ENCODE measurements around the gene RIMS3.

Gene RIMS3

GRCh38 chr1:40673452-40673851, 8.0 kb upstream of the RIMS3 start:
- H3K27me3 ChIP-seq (ENCODE audit: control insufficient read depth in 5 of 5, insufficient read depth in 4 of 5, low read length in 5 of 5): peaks cover 0 to 3% (median 0%) of the 10 kb centered on the region in 5 donors
- H3K4me3 ChIP-seq (ENCODE audit: low read depth in 1 of 5, low read length in 5 of 5): no peak overlapping the region
- no peaks in the 10 kb centered on the region for H3K9me3 ChIP-seq (ENCODE audit: control insufficient read depth in 5 of 5, low read length in 5 of 5)
- H3K36me3 ChIP-seq (ENCODE audit: control insufficient read depth in 5 of 5, insufficient read depth in 5 of 5, low read length in 5 of 5): no peaks in the 10 kb centered on the region
- peaks cover 0 to 12% (median 5%) of the 10 kb centered on the region in 5 donors for H3K4me1 ChIP-seq (ENCODE audit: control insufficient read depth in 5 of 5, insufficient read depth in 5 of 5, low read length in 5 of 5)
- H3K27ac ChIP-seq (ENCODE audit: low read depth, low read length): no peak overlapping the region
- H3K9ac ChIP-seq (ENCODE audit: low read length in 5 of 5): no peak overlapping the region

GRCh38 chr1:40668769-40669525, 3.5 kb upstream of the RIMS3 start:
- Histone ChIP-seq H3K4me3 (ENCODE audit: low read depth in 1 of 5, low read length in 5 of 5) (no peak overlapping the region), H3K9me3 (ENCODE audit: control insufficient read depth in 5 of 5, low read length in 5 of 5) (no peaks in the 10 kb centered on the region), H3K27ac (ENCODE audit: low read depth, low read length) (no peak overlapping the region), H3K9ac (ENCODE audit: low read length in 5 of 5) (no peak overlapping the region), H3K4me1 (ENCODE audit: control insufficient read depth in 5 of 5, insufficient read depth in 5 of 5, low read length in 5 of 5) (peaks cover 0 to 21% (median 11%) of the 10 kb centered on the region in 5 donors), H3K27me3 (ENCODE audit: control insufficient read depth in 5 of 5, insufficient read depth in 4 of 5, low read length in 5 of 5) (peaks cover 0 to 3% (median 0%) of the 10 kb centered on the region in 5 donors), H3K36me3 (ENCODE audit: control insufficient read depth in 5 of 5, insufficient read depth in 5 of 5, low read length in 5 of 5) (no peaks in the 10 kb centered on the region)

DNA sequence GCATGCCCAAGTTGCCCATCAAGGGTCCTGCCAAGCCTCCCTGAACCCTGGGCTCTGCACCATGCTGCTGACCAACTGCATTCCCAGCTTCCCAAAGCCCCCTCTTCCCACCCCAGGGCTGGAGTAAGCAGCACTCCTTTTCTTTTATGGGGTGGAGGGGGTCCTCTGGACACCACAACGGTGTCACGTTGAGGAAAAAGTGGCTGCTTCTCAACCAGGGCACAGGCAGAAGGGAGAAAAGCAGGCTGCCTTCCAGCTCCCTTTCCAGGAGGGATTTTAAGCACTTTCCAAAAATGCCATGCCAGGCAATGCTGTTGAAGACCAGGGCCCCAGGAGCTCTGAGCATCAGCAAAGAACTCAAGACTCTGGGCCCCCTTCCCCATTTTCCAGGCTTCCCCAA, 691 bp downstream of the RIMS3 start:
- Histone ChIP-seq H3K4me1 (ENCODE audit: control insufficient read depth in 5 of 5, insufficient read depth in 5 of 5, low read length in 5 of 5) (peaks cover 0 to 32% (median 24%) of the 10 kb centered on the region in 5 donors), H3K9me3 (ENCODE audit: control insufficient read depth in 5 of 5, low read length in 5 of 5) (no peaks in the 10 kb centered on the region), H3K27ac (ENCODE audit: low read depth, low read length) (no peak overlapping the region), H3K36me3 (ENCODE audit: control insufficient read depth in 5 of 5, insufficient read depth in 5 of 5, low read length in 5 of 5) (no peaks in the 10 kb centered on the region), H3K27me3 (ENCODE audit: control insufficient read depth in 5 of 5, insufficient read depth in 4 of 5, low read length in 5 of 5) (no peaks in the 10 kb centered on the region), H3K9ac (ENCODE audit: low read length in 5 of 5) (no peak overlapping the region), H3K4me3 (ENCODE audit: low read depth in 1 of 5, low read length in 5 of 5) (peak overlapping the region in 2 of 5 donors; percentile 10 to 67)

- H3K36me3 ChIP-seq (ENCODE audit: control insufficient read depth in 5 of 5, insufficient read depth in 5 of 5, low read length in 5 of 5): no peaks in the 10 kb centered on the region
- H3K9me3 ChIP-seq (ENCODE audit: control insufficient read depth in 5 of 5, low read length in 5 of 5): no peaks in the 10 kb centered on the region
- H3K9ac ChIP-seq (ENCODE audit: low read length in 5 of 5): no peak overlapping the region
- peaks cover 0 to 3% (median 0%) of the 10 kb centered on the region in 5 donors for H3K27me3 ChIP-seq (ENCODE audit: control insufficient read depth in 5 of 5, insufficient read depth in 4 of 5, low read length in 5 of 5)
- no peak overlapping the region for H3K27ac ChIP-seq (ENCODE audit: low read depth, low read length)
- H3K4me3 ChIP-seq (ENCODE audit: low read depth in 1 of 5, low read length in 5 of 5): no peak overlapping the region
- H3K4me1 ChIP-seq (ENCODE audit: control insufficient read depth in 5 of 5, insufficient read depth in 5 of 5, low read length in 5 of 5): peaks cover 0 to 32% (median 24%) of the 10 kb centered on the region in 5 donors
Observed at GRCh38 chr1:40664167-40664537, 1.3 kb downstream of the RIMS3 start.

DNA sequence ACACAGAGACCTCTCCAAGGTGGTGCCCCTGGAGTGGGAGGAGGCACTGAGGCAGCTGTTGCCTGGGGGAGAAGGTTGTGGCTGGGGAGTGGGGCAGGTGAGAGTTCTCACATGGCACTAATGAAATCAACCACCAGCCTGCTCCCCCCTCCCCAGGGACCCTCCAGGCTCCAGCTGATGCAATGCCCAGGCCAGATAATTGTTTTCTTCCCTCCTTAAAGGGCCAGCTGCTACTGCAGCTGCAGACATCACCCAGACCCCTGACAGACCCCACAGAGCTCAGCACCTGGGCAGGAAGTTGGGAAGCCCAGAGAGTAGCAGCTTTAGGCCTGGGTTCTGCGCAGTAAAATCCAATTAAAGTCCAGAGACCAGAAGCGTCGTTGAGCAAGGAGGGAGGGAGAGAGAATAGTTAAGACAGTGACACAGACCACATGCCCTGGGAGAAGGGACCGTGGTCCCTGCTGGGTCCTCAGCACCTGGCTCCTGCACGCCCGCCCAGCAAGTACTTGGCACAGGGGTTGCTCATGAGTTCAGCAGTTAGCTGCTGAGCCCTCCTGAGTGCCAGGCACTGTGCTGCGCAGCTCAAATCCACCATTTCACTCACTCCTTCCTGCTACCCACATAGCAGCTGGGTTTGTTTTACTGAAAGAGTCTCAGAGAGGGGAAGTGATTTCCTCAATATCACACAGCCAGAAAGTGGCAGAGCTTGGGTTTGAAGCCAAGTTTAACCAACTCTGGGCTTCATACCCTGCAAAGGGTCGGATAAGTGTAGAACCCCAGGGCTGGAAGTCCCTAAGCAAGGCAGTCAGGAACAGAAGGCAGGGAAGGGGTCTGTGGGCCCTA, 1.9 kb downstream of the RIMS3 start:
- Histone ChIP-seq H3K27ac (ENCODE audit: low read depth, low read length) (no peak overlapping the region), H3K36me3 (ENCODE audit: control insufficient read depth in 5 of 5, insufficient read depth in 5 of 5, low read length in 5 of 5) (no peaks in the 10 kb centered on the region), H3K4me1 (ENCODE audit: control insufficient read depth in 5 of 5, insufficient read depth in 5 of 5, low read length in 5 of 5) (peaks cover 0 to 29% (median 19%) of the 10 kb centered on the region in 5 donors), H3K9me3 (ENCODE audit: control insufficient read depth in 5 of 5, low read length in 5 of 5) (no peaks in the 10 kb centered on the region), H3K4me3 (ENCODE audit: low read depth in 1 of 5, low read length in 5 of 5) (no peak overlapping the region), H3K27me3 (ENCODE audit: control insufficient read depth in 5 of 5, insufficient read depth in 4 of 5, low read length in 5 of 5) (peaks cover 0 to 3% (median 0%) of the 10 kb centered on the region in 5 donors), H3K9ac (ENCODE audit: low read length in 5 of 5) (no peak overlapping the region)

DNA sequence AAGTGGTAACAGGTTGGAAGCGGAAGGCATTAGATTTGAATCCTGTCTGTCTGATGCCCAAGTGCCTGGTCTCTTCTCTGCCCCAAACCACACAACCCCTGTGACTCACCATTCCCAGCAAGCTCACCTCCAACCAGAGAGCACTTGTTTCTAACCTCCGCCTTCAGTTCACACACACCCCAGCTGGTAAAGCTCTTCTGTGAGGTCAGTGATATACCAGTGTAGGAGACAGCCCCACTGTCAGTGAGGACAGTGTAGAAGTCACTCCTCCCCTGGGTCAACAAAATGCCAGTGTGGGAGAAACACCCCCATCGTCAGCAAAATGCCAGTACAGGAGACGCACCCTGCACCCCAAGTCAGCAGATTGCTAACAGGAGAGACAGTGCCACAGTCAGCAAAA, 2.6 kb downstream of the RIMS3 start:
- no peak overlapping the region for H3K27ac ChIP-seq (ENCODE audit: low read depth, low read length)
- peaks cover 0 to 5% (median 0%) of the 10 kb centered on the region in 5 donors for H3K27me3 ChIP-seq (ENCODE audit: control insufficient read depth in 5 of 5, insufficient read depth in 4 of 5, low read length in 5 of 5)
- H3K9ac ChIP-seq (ENCODE audit: low read length in 5 of 5): no peak overlapping the region
- peaks cover 0 to 29% (median 19%) of the 10 kb centered on the region in 5 donors for H3K4me1 ChIP-seq (ENCODE audit: control insufficient read depth in 5 of 5, insufficient read depth in 5 of 5, low read length in 5 of 5)
- H3K4me3 ChIP-seq (ENCODE audit: low read depth in 1 of 5, low read length in 5 of 5): no peak overlapping the region
- H3K36me3 ChIP-seq (ENCODE audit: control insufficient read depth in 5 of 5, insufficient read depth in 5 of 5, low read length in 5 of 5): no peaks in the 10 kb centered on the region
- no peaks in the 10 kb centered on the region for H3K9me3 ChIP-seq (ENCODE audit: control insufficient read depth in 5 of 5, low read length in 5 of 5)

DNA sequence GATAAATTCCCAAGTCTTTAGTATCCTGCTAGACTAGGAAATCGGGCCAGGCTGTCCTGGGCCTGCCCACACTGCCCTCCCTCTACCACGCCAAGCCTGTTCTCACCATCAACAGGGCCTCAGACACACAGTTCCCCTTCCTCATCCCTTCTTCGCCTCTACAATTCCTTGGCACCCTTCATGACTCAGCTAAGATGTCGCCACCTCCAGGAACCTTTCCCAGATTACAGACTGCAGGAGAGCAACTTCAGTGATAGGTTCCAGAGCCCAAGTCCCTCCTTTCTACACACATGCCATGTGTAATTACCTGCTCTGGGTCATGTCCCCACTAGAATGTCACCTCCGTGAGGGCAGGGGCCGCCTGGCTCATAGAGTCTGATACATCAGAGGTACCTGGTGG, 3.3 kb downstream of the RIMS3 start:
- H3K9ac ChIP-seq (ENCODE audit: low read length in 5 of 5): no peak overlapping the region
- no peak overlapping the region for H3K4me3 ChIP-seq (ENCODE audit: low read depth in 1 of 5, low read length in 5 of 5)
- H3K27ac ChIP-seq (ENCODE audit: low read depth, low read length): no peak overlapping the region
- H3K9me3 ChIP-seq (ENCODE audit: control insufficient read depth in 5 of 5, low read length in 5 of 5): no peaks in the 10 kb centered on the region
- no peaks in the 10 kb centered on the region for H3K36me3 ChIP-seq (ENCODE audit: control insufficient read depth in 5 of 5, insufficient read depth in 5 of 5, low read length in 5 of 5)
- peaks cover 0 to 5% (median 0%) of the 10 kb centered on the region in 5 donors for H3K27me3 ChIP-seq (ENCODE audit: control insufficient read depth in 5 of 5, insufficient read depth in 4 of 5, low read length in 5 of 5)
- H3K4me1 ChIP-seq (ENCODE audit: control insufficient read depth in 5 of 5, insufficient read depth in 5 of 5, low read length in 5 of 5): peaks cover 0 to 29% (median 19%) of the 10 kb centered on the region in 5 donors

GRCh38 chr1:40661678-40662077, 3.8 kb downstream of the RIMS3 start:
- H3K4me3 ChIP-seq (ENCODE audit: low read depth in 1 of 5, low read length in 5 of 5): no peak overlapping the region
- no peaks in the 10 kb centered on the region for H3K9me3 ChIP-seq (ENCODE audit: control insufficient read depth in 5 of 5, low read length in 5 of 5)
- H3K27ac ChIP-seq (ENCODE audit: low read depth, low read length): no peak overlapping the region
- no peak overlapping the region for H3K9ac ChIP-seq (ENCODE audit: low read length in 5 of 5)
- no peaks in the 10 kb centered on the region for H3K36me3 ChIP-seq (ENCODE audit: control insufficient read depth in 5 of 5, insufficient read depth in 5 of 5, low read length in 5 of 5)
- peaks cover 0 to 5% (median 0%) of the 10 kb centered on the region in 5 donors for H3K27me3 ChIP-seq (ENCODE audit: control insufficient read depth in 5 of 5, insufficient read depth in 4 of 5, low read length in 5 of 5)
- H3K4me1 ChIP-seq (ENCODE audit: control insufficient read depth in 5 of 5, insufficient read depth in 5 of 5, low read length in 5 of 5): peaks cover 0 to 29% (median 19%) of the 10 kb centered on the region in 5 donors

DNA sequence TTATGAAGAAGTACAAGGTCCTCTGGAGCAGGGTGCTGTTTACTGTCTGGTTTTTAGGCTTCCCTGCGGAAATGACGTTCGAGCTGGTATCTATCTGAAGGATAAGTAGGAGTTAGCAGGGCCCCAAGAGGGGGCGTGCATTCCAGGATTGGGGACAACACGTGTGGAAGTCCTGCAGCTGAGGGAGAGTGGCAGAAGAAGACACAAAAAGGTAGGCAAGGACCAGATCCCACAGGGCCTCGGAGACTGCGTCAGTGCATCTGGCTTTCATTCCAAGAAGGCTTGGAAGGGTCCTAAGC, 5.9 kb downstream of the RIMS3 start:
- Histone ChIP-seq H3K36me3 (ENCODE audit: control insufficient read depth in 5 of 5, insufficient read depth in 5 of 5, low read length in 5 of 5) (no peaks in the 10 kb centered on the region), H3K27ac (ENCODE audit: low read depth, low read length) (no peak overlapping the region), H3K9me3 (ENCODE audit: control insufficient read depth in 5 of 5, low read length in 5 of 5) (no peaks in the 10 kb centered on the region), H3K4me1 (ENCODE audit: control insufficient read depth in 5 of 5, insufficient read depth in 5 of 5, low read length in 5 of 5) (peaks cover 0 to 18% (median 13%) of the 10 kb centered on the region in 5 donors), H3K9ac (ENCODE audit: low read length in 5 of 5) (no peak overlapping the region), H3K4me3 (ENCODE audit: low read depth in 1 of 5, low read length in 5 of 5) (no peak overlapping the region), H3K27me3 (ENCODE audit: control insufficient read depth in 5 of 5, insufficient read depth in 4 of 5, low read length in 5 of 5) (peaks cover 1 to 5% (median 3%) of the 10 kb centered on the region in 5 donors)

Data from subcutaneous abdominal adipose tissue (tissue), 5 donors.